Measurements from ENCODE around the gene GLOD5.

DNA sequence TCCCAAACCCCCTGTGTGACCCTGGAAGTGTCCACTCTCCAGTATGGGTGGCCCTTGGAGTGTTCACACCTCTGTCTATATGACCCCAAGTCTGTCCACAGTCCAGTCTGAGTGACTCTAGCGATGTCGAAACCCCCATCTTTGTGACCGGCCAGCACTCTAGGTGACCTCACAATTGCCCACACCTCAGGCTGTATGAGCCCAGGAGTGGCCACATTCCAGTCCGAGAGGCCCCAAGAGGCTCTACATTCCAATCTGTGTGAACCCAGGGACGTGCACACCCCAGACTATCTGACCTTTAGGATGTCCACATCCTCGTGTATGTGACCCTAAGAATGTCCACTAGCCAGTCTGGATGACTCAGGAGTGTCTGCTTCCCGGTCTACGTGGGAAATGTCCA is 7.3 kb upstream of the GLOD5 start:
- TF ChIP-seq ZNF274 (IDR thresholded peaks at IDR 0.05; ENCODE audit: low read length) = no peak
- no peak for TF ChIP-seq ZNF274 (tag by site-specific recombination; IDR thresholded peaks at IDR 0.05; ENCODE audit: borderline replicate concordance)
- no peak for TF ChIP-seq ZNF626 (tag by site-specific recombination; IDR thresholded peaks at IDR 0.05)
- no peak for TF ChIP-seq BCL11B (tag by site-specific recombination; IDR thresholded peaks at IDR 0.05; ENCODE audit: low read depth)
- no peak for TF ChIP-seq SCRT2 (tag by site-specific recombination; IDR thresholded peaks at IDR 0.05)
- TF ChIP-seq, protein P1, sequence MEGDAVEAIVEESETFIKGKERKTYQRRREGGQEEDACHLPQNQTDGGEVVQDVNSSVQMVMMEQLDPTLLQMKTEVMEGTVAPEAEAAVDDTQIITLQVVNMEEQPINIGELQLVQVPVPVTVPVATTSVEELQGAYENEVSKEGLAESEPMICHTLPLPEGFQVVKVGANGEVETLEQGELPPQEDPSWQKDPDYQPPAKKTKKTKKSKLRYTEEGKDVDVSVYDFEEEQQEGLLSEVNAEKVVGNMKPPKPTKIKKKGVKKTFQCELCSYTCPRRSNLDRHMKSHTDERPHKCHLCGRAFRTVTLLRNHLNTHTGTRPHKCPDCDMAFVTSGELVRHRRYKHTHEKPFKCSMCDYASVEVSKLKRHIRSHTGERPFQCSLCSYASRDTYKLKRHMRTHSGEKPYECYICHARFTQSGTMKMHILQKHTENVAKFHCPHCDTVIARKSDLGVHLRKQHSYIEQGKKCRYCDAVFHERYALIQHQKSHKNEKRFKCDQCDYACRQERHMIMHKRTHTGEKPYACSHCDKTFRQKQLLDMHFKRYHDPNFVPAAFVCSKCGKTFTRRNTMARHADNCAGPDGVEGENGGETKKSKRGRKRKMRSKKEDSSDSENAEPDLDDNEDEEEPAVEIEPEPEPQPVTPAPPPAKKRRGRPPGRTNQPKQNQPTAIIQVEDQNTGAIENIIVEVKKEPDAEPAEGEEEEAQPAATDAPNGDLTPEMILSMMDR (tag by site-specific recombination; IDR thresholded peaks at IDR 0.05) = no peak
- TF ChIP-seq ZNF660 (tag by site-specific recombination; IDR thresholded peaks at IDR 0.05) = no peak
- TF ChIP-seq ZNF785 (tag by site-specific recombination; IDR thresholded peaks at IDR 0.05) = no peak
- no peak for TF ChIP-seq MYNN (tag by site-specific recombination; IDR thresholded peaks at IDR 0.05; ENCODE audit: borderline replicate concordance)
- TF ChIP-seq ZNF473 (tag by site-specific recombination; IDR thresholded peaks at IDR 0.05) = no peak

Measured in HEK293 (cell line).